K562 (cell line): ENCODE data around the gene PDGFA. TPM values are rescaled to one million over a fixed set of nuclear protein-coding genes. Genes with fewer than 3 reads are reported as not detected.

Experiments
- DMBX1 ChIP-seq: fragments of 250-450 bp; sonication (Bioruptor Pico); IDR thresholded peaks from 2 replicates; pipeline ENCODE4 v1.8.0; 2022; ENCODE audit warnings: inconsistent platforms, mild to moderate bottlenecking, moderate library complexity, borderline replicate concordance
- E4F1 ChIP-seq: fragments of 250-450 bp; sonication (Bioruptor Pico); IDR thresholded peaks from 2 replicates; pipeline ENCODE4 v1.5.0; 2021; ENCODE audit warnings: mild to moderate bottlenecking, borderline replicate concordance
- ETV5 ChIP-seq: sonication (generic); formaldehyde crosslinking; IDR thresholded peaks from 2 replicates; pipeline ENCODE4 v1.4.0; 2020; ENCODE audit warnings: low read depth, mild to moderate bottlenecking, missing genetic modification reagents
- IRF2 ChIP-seq: sonication (generic); formaldehyde crosslinking; IDR thresholded peaks from 2 replicates; pipeline ENCODE4 v1.8.1; 2022; ENCODE audit warnings: mild to moderate bottlenecking, missing genetic modification reagents
- KDM1A ChIP-seq, 2 experiments: fragments of 450-650 bp; IDR thresholded peaks; 2 replicates each; pipeline ENCODE4 v1.6.1; 2016; ENCODE audit warnings: mild to moderate bottlenecking in 2 of 2
- NCOA2 ChIP-seq, 2 experiments: fragments of 450-650 bp; IDR thresholded peaks; 2 replicates each; pipeline ENCODE4 v1.6.1; 2018; ENCODE audit warnings: mild to moderate bottlenecking in 2 of 2, moderate library complexity in 1 of 2; ENCODE audit not compliant: partially characterized antibody in 2 of 2
- NFYB ChIP-seq: IDR thresholded peaks from 2 replicates; pipeline ENCODE4 v1.6.1; 2011; ENCODE audit warnings: mild to moderate bottlenecking, moderate library complexity; ENCODE audit not compliant: insufficient read length; ENCODE audit errors: extremely low read depth
- NR1H2 ChIP-seq: sonication (generic); formaldehyde crosslinking; IDR thresholded peaks from 2 replicates; pipeline ENCODE4 v1.4.0; 2020; ENCODE audit warnings: mild to moderate bottlenecking, missing genetic modification reagents
- RERE ChIP-seq: sonication (generic); formaldehyde crosslinking; IDR thresholded peaks from 2 replicates; pipeline ENCODE4 v1.8.0; 2023; ENCODE audit warnings: missing genetic modification reagents, mild to moderate bottlenecking, borderline replicate concordance
- SMAD2 ChIP-seq: fragments of 150-350 bp; IDR thresholded peaks from 2 replicates; pipeline ENCODE4 v1.6.1; 2014; ENCODE audit warnings: low read depth, mild to moderate bottlenecking, low read length
- SMARCA5 ChIP-seq: fragments of 450-650 bp; IDR thresholded peaks from 2 replicates; pipeline ENCODE4 v1.6.1; 2016
- TAF7 ChIP-seq: fragments of 450-650 bp; IDR thresholded peaks from 2 replicates; pipeline ENCODE4 v1.6.1; 2016; ENCODE audit warnings: missing genetic modification characterization, missing compliant biosample characterization
- TRIM28 ChIP-seq: fragments of 450-650 bp; IDR thresholded peaks from 2 replicates; pipeline ENCODE4 v1.6.1; 2017
- ZBTB5 ChIP-seq: fragments of 450-650 bp; IDR thresholded peaks from 2 replicates; pipeline ENCODE4 v1.6.1; 2017; ENCODE audit warnings: antibody characterized with exemption
- ZNF217 ChIP-seq: sonication (generic); formaldehyde crosslinking; IDR thresholded peaks from 2 replicates; pipeline ENCODE4 v1.8.0; 2022; ENCODE audit warnings: mild to moderate bottlenecking, missing genetic modification reagents
- ZNF253 ChIP-seq: fragments of 250-450 bp; sonication (Bioruptor Pico); conservative IDR thresholded peaks from 2 replicates; pipeline ENCODE4 v1.6.1; 2021; ENCODE audit warnings: mild to moderate bottlenecking
- polyA plus RNA-seq, 8 experiments: library from polyadenylated mRNA; depleted of rRNA in 4 of 8; stranded (reverse) in 5 of 8; unstranded in 3 of 8; fragments of >200 nt; fragmentation: Nextera tagmentation in 2 of 8; fragmentation: Illumina TruSeq in 1 of 8; extraction: Ambion mirVana in 2 of 8; extraction: Trizol in 1 of 8; gene quantifications; 2 replicates each; pipeline versions ENCODE4 v1.2.1 to v1.2.3, GENCODE V29; 2011 to 2014; ENCODE audit warnings: inconsistent platforms in 1 of 8, missing spikeins in 1 of 8
- total RNA-seq, 7 experiments: library from RNA; depleted of rRNA in 6 of 7; stranded (reverse); fragments of >200 nt in 6 of 7; fragmentation: Illumina TruSeq in 2 of 7; extraction: Trizol in 2 of 7; gene quantifications; 2 replicates each; pipeline versions ENCODE4 v1.2.1 to v1.2.3, GENCODE V29; 2011 to 2021; ENCODE audit warnings: low replicate concordance in 1 of 7
- TF ChIP-seq, protein P1 (sequence below): conservative IDR thresholded peaks from 2 replicates; pipeline ENCODE4 v1.6.1; 2011; ENCODE audit warnings: low read depth, mild to moderate bottlenecking, low read length; ENCODE audit not compliant: control insufficient read depth

The PDGFA gene
- total and polyA plus RNA-seq, 9 of the 15 experiments (the other 6 are each of a cell fraction or from before 2014, with no cell fraction given) = 2.5 to 10.2 (median 4.6) TPM

DNA sequence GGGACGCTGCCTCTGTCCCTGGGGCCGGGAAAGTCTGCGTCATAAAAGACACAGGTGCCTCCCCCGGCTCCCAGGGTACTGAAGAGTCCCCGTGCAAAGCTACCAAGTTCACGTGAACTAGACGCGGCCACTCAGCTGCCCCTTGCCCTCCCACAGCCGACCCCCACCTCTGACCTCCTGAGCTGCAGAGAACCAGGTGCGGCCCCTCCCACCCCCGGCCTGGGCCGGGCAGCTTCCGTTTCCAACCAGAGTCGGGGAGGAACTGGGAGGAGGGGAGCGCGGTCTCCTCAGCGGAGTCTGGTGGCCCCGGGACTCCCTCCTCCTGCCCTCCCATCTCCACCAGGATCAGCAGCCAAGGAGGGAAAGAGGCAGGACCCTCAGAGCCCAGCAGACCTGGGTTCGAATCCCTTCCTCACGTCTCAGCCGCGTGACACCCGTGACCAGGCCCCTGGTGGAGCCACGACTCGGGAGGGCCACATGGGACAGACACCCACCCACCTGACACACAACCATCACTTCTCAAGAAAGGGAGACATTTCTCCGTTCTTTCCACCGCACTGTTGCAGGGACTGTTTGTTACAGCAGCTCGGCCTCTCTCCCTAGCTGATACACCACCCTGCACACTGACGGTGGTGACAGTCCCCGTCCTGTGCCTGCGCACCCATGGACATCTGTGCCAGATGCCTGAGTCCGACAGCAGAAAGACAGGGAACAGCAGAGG, 37.4 kb upstream of the PDGFA start (continued):
- TF ChIP-seq RERE (no peak), SMARCA5 (peak; percentile 43; the same call in 1 of the 2 replicates), KDM1A (IDR thresholded peaks at IDR 0.05) (peak; percentile 35 to 77; a peak in 3 of 4 replicates), ZNF253 (CRISPR knock-in tag) (no peak), TRIM28 (peak; percentile 79), IRF2 (CRISPR knock-in tag) (no peak), NFYB (no peak), ZBTB5 (no peak), ZNF217 (CRISPR knock-in tag) (no peak), NCOA2 (IDR thresholded peaks at IDR 0.05; ENCODE audit: partially characterized antibody in 2 of 2) (no peak), E4F1 (CRISPR knock-in tag) (no peak), SMAD2 (no peak), TAF7 (tag) (no peak), NR1H2 (CRISPR knock-in tag) (no peak), DMBX1 (CRISPR knock-in tag) (no peak), ETV5 (no peak)
- TF ChIP-seq, protein P1, sequence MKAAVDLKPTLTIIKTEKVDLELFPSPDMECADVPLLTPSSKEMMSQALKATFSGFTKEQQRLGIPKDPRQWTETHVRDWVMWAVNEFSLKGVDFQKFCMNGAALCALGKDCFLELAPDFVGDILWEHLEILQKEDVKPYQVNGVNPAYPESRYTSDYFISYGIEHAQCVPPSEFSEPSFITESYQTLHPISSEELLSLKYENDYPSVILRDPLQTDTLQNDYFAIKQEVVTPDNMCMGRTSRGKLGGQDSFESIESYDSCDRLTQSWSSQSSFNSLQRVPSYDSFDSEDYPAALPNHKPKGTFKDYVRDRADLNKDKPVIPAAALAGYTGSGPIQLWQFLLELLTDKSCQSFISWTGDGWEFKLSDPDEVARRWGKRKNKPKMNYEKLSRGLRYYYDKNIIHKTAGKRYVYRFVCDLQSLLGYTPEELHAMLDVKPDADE = no peak
